Activated B cell treated with CpG ODN at 0.5 μM for 24 hours (primary cell): ENCODE measurements around the gene RBM47. TPM values are rescaled to one million over a fixed set of nuclear protein-coding genes. Genes with fewer than 3 reads are reported as not detected.
"Not testable (repeated sequence)": the region's sequence is repeated elsewhere in the genome, so short reads cannot be mapped to it uniquely, and the experiment has no call there.

Source experiments
- ATAC-seq: fragments of 200-7000 bp; cut with Tn5 transposase; one replicate; pipeline ENCODE4 v1.10.0; 2021; ENCODE audit warnings: low read depth, mild to moderate bottlenecking, moderate library complexity
- CTCF ChIA-PET: fragments of 350-600 bp; sonication (Branson Sonifier 250); formaldehyde crosslinking; loops from one replicate; lab custom pipeline; 2021; ENCODE audit warnings: antibody characterized with exemption; lab: Charles Lee
- POLR2A ChIA-PET: fragments of 350-600 bp; sonication (Branson Sonifier 250); formaldehyde crosslinking; loops from one replicate; lab custom pipeline; 2021; ENCODE audit warnings: antibody characterized with exemption; lab: Charles Lee
- DNase-seq: peaks from one replicate; pipeline ENCODE4 v3.0.0; 2022
- H3K27ac Mint-ChIP-seq: one replicate; pipeline ENCODE4 v1.8.0; 2020; ENCODE audit warnings: mixed read lengths
- H3K27me3 Mint-ChIP-seq: one replicate; pipeline ENCODE4 v1.8.0; 2021; ENCODE audit warnings: mixed read lengths
- H3K36me3 Mint-ChIP-seq: one replicate; pipeline ENCODE4 v1.8.0; 2021; ENCODE audit warnings: low read depth, mixed read lengths
- H3K4me1 Mint-ChIP-seq: one replicate; pipeline ENCODE4 v1.8.0; 2021; ENCODE audit warnings: mixed read lengths
- H3K4me3 Mint-ChIP-seq: one replicate; pipeline ENCODE4 v1.8.0; 2020; ENCODE audit warnings: mild to moderate bottlenecking, mixed read lengths
- H3K9me3 Mint-ChIP-seq: one replicate; pipeline ENCODE4 v1.8.0; 2020; ENCODE audit warnings: mixed read lengths
- CTCF ChIP-seq: fragments of 200-600 bp; IDR thresholded peaks from one replicate; pipeline ENCODE4 v1.8.0; 2022; ENCODE audit warnings: antibody characterized with exemption, mild to moderate bottlenecking
- intact Hi-C: fragments of 100-400 bp; cut with micrococcal nuclease; formaldehyde crosslinking; loops from one replicate; pipeline ENCODE4 v1.15.1; 2024
- total RNA-seq: library from RNA; stranded (reverse); gene quantifications from 2 replicates; pipeline ENCODE4 v1.2.3, GENCODE V29; 2022

The RBM47 gene
- total RNA-seq, 1 donor from 2014 or later, result 8.0 TPM

GRCh38 chr4:40546506-40546905, 83.2 kb downstream of the RBM47 start:
- Mint-ChIP-seq H3K27me3 (no peaks in the 10 kb centered on the region), H3K9me3 (no peaks in the 10 kb centered on the region), H3K27ac (no peak overlapping the region), H3K36me3 (no peaks in the 10 kb centered on the region), H3K4me1 (peaks cover 18% of the 10 kb centered on the region), H3K4me3 (no peak overlapping the region)
- no peak for ATAC-seq
- ChIA-PET CTCF (no interaction called here), POLR2A (no interaction called here)
- TF ChIP-seq CTCF, result no peak
- no peak for DNase-seq
- intact Hi-C loops, result no loop called here

- H3K4me3 Mint-ChIP-seq, H3K27ac Mint-ChIP-seq, DNase-seq, H3K9me3 Mint-ChIP-seq, POLR2A ChIA-PET, ATAC-seq, CTCF ChIA-PET, H3K4me1 Mint-ChIP-seq, H3K36me3 Mint-ChIP-seq, intact Hi-C loops, H3K27me3 Mint-ChIP-seq: not testable (repeated sequence)
Observed at GRCh38 chr4:40545487-40545886, 84.2 kb downstream of the RBM47 start.

GRCh38 chr4:40544221-40544620, 85.4 kb downstream of the RBM47 start:
- no peaks in the 10 kb centered on the region for H3K9me3 Mint-ChIP-seq
- H3K4me3 Mint-ChIP-seq, result no peak overlapping the region
- no peak for DNase-seq
- H3K4me1 Mint-ChIP-seq, result no peaks in the 10 kb centered on the region
- TF ChIP-seq CTCF, result no peak
- H3K27ac Mint-ChIP-seq, result no peak overlapping the region
- no peak for ATAC-seq
- no peaks in the 10 kb centered on the region for H3K27me3 Mint-ChIP-seq
- ChIA-PET CTCF (no interaction called here), POLR2A (no interaction called here)
- no peaks in the 10 kb centered on the region for H3K36me3 Mint-ChIP-seq
- intact Hi-C loops, result no loop called here

GRCh38 chr4:40540800-40541199, 88.9 kb downstream of the RBM47 start:
- Mint-ChIP-seq H3K9me3 (no peaks in the 10 kb centered on the region), H3K4me1 (peaks cover 11% of the 10 kb centered on the region), H3K36me3 (no peaks in the 10 kb centered on the region), H3K27ac (no peak overlapping the region), H3K4me3 (no peak overlapping the region), H3K27me3 (no peaks in the 10 kb centered on the region)
- no peak for ATAC-seq
- ChIA-PET CTCF (no interaction called here), POLR2A (interaction anchor here (0.7 kb wide), 1 partner anchor 264 kb away, joined by 5 read pairs; no protein-coding TSS in a partner anchor)
- no peak for DNase-seq
- TF ChIP-seq CTCF, result no peak
- intact Hi-C loops, result no loop called here

GRCh38 chr4:40536032-40536431, 93.6 kb downstream of the RBM47 start:
- intact Hi-C loops, result loop anchor here (1.0 to 5.0 kb wide), 4 partner anchors 15 to 96 kb away; no protein-coding TSS in a partner anchor

More at GRCh38 chr4:40536032-40536431, 93.6 kb downstream of the RBM47 start:
- ChIA-PET POLR2A (interaction anchor here (0.7 kb wide), 1 partner anchor 20 kb away, joined by 3 read pairs; no protein-coding TSS in a partner anchor), CTCF (no interaction called here)
- no peak for DNase-seq
- Mint-ChIP-seq H3K4me3 (peak overlapping the region; percentile 46), H3K27ac (peak overlapping the region; percentile 76), H3K27me3 (no peaks in the 10 kb centered on the region), H3K4me1 (peaks cover 17% of the 10 kb centered on the region), H3K9me3 (no peaks in the 10 kb centered on the region), H3K36me3 (no peaks in the 10 kb centered on the region)
- TF ChIP-seq CTCF, result no peak
- ATAC-seq, result peak; percentile 74
